B cell (primary cell): ENCODE data around the gene MRPS6.

Experiments
- EZH2 ChIP-seq: IDR thresholded peaks from 2 replicates; pipeline ENCODE4 v1.6.1; 2012; ENCODE audit warnings: borderline replicate concordance, low read depth, mild to moderate bottlenecking, moderate library complexity, low read length; ENCODE audit not compliant: insufficient read depth, poor library complexity, severe bottlenecking
- TF ChIP-seq, protein P1 (sequence below): fragments of 200-600 bp; IDR thresholded peaks from one replicate; pipeline ENCODE4 v1.8.0; 2022; ENCODE audit warnings: antibody characterized with exemption, mild to moderate bottlenecking

GRCh38 chr21:34029743-34030528, 43.4 kb upstream of the MRPS6 start:
- TF ChIP-seq, protein P1, sequence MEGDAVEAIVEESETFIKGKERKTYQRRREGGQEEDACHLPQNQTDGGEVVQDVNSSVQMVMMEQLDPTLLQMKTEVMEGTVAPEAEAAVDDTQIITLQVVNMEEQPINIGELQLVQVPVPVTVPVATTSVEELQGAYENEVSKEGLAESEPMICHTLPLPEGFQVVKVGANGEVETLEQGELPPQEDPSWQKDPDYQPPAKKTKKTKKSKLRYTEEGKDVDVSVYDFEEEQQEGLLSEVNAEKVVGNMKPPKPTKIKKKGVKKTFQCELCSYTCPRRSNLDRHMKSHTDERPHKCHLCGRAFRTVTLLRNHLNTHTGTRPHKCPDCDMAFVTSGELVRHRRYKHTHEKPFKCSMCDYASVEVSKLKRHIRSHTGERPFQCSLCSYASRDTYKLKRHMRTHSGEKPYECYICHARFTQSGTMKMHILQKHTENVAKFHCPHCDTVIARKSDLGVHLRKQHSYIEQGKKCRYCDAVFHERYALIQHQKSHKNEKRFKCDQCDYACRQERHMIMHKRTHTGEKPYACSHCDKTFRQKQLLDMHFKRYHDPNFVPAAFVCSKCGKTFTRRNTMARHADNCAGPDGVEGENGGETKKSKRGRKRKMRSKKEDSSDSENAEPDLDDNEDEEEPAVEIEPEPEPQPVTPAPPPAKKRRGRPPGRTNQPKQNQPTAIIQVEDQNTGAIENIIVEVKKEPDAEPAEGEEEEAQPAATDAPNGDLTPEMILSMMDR: no peak
- no peak for TF ChIP-seq EZH2
